Activated T-cell treated with anti-CD3 and anti-CD28 coated beads for 1 hour (primary cell): ENCODE results near the gene FBLN2.

Experiments
- DNase-seq: peaks from one replicate; pipeline ENCODE4 v3.0.0-alpha.2; 2020; ENCODE audit warnings: low read depth

Gene FBLN2

GRCh38 chr3:13648060-13649001, 99.4 kb downstream of the FBLN2 start:
- peak; percentile 68 for DNase-seq

DNA sequence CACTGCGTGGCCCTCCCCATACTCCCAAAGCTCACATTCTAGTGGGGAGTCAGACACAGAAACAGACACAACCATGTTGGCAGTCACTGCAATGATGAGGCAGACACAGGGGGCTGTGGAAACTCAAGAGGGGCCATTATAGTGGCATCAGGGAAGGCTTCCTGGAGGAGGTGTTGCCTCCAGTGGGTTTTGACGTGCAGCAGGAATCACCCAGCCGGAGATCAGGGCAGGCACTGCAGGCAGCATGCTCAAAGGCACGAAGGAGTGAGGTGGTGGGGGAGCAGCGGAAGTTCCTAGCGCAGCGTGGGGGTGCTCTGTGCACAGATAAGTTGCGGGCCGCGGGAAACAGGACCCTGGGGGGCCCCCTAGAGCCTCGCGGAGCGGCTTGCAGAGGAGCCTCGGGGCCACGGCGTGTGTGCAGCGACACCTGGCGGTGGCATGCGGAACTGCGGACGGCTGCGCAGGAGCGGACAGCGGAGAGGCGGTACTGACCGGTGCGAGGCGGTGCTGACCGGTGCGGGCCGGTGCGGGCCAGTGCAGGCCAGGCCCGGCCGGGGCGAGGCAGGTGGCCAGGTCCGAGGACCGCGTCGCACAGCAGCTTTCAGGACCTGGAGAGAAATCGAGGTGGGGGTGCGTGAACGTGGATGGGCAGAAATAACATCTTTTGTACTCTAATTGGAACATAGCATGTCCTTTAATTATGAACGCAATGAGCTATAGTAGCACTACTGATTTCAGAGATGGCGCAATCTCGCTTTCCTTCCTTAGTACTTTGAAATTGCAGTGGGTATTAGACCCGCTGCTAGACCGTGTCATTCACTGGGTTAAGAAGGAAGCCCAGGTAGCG, 101.5 kb downstream of the FBLN2 start:
- peak; percentile 66 for DNase-seq

- no peak for DNase-seq
These were observed 102.1 kb downstream of the FBLN2 start for GRCh38 chr3:13651057-13651400.

GRCh38 chr3:13651775-13652428, 103.0 kb downstream of the FBLN2 start:
- DNase-seq = no peak

GRCh38 chr3:13652728-13653127, 103.8 kb downstream of the FBLN2 start:
- DNase-seq = no peak

GRCh38 chr3:13653631-13654279, 104.8 kb downstream of the FBLN2 start:
- no peak for DNase-seq

- no peak for DNase-seq
These were observed 105.6 kb downstream of the FBLN2 start for GRCh38 chr3:13654330-13655060.

DNA sequence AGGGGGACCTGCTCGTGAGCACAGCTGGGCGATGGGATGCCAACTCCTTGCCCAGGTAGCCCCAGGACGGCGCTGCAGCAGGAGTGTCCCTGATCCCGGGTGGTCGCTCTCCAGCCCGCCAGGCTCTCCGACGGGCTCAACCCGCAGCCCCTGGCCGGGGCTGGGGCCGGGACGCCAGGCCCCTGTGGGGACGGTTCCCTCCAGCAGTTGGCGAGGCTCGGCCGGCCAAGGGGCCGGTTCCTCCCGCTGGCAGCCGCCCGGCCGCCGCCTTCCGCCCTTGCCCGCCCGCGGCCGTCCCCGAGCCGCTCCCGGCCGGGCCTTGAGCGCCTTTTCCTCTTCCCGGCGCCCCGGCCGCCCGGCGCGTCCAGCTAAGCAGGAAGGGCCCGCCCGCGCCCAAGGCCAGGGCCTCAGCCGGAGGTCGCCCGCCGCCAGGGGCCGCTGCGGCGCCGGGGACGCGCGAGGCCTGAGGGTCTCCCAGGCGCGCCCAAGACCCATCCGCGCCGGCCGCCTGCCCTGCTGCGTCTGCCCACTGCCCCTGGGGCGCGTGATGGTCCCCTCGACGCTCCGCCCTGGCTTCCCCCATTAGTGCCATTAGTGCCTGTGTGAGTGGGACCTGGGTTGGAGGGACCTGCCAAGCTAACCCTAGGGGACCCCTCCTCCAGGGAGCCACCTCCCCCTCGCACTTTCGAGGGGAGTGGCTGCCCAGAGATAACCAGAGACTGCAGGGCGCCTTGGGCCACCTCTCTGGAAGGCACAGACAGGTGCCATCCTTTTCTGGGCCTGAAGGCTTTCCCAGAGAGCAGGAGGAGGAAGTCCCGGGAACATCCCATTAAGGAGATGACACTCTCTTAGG, 106.4 kb downstream of the FBLN2 start:
- no peak for DNase-seq

DNA sequence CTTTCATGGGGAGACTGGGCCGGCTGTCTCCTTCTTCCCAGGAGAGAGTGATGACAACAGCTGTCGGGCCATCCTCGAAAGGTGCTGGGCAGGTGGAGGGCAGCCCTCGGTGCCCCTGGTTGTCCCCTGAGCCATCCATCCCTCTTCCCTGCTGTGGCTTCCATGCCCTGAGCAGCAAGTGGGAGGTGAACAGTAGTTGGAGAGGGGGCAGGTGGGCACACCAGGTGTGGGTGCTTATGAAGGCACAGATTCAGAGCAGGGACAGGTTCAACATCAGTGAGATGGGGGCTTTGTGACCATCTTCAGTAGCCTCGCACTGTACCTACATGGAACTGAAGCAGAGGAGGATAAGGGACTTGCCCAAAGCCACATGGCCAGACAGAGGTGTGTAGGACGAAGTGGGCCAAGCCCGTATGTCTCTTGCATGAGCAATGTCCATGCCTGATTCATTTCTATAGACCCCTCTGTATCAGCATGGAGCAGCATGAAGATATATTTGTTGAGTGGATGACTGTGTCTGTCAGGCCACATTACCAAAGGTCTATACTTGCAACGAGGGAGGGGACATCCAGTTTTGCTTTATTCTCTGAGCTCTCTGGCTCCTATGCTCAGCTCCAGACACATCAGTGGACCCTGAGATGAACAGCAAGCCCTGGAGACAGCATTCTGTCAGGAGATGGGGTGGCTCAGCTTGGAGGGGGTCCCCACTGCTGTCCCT, 107.8 kb downstream of the FBLN2 start:
- DNase-seq = no peak

GRCh38 chr3:13657660-13658435, 108.9 kb downstream of the FBLN2 start:
- peak; percentile 68 for DNase-seq

- no peak for DNase-seq
These were observed 109.8 kb downstream of the FBLN2 start for GRCh38 chr3:13658681-13659080.

- DNase-seq = no peak
These were observed 110.5 kb downstream of the FBLN2 start for GRCh38 chr3:13659221-13659969.

- DNase-seq = no peak
These were observed 111.3 kb downstream of the FBLN2 start for GRCh38 chr3:13660042-13660874.

GRCh38 chr3:13661121-13661520, 112.2 kb downstream of the FBLN2 start:
- no peak for DNase-seq

- no peak for DNase-seq
These were observed 113.4 kb downstream of the FBLN2 start for GRCh38 chr3:13662238-13662847.

- no peak for DNase-seq
These were observed 115.0 kb downstream of the FBLN2 start for GRCh38 chr3:13663781-13664535.
